G401 (cell line): ENCODE data around the gene CRYBA2. TPM values are rescaled to one million over a fixed set of nuclear protein-coding genes. Genes with fewer than 3 reads are reported as not detected.
A peak's percentile ranks its signal among the peaks of the same experiment; 100 is the strongest.

Experiments used
- DNase-seq: peaks from one replicate; pipeline ENCODE4 v3.0.0-alpha.2; 2015; ENCODE audit warnings: low spot score
- in situ Hi-C: cut with HindIII; loops from 2 replicates; pipeline ENCODE4 v1.10.0; 2016; ENCODE audit warnings: low sequenced_read_pairs, mixed read lengths
- total RNA-seq: library from RNA; depleted of rRNA; stranded (reverse); fragments of >200 nt; shearing (Covaris generic); gene quantifications from 2 replicates; pipeline ENCODE4 v1.2.3, GENCODE V29; 2014

CRYBA2 gene
- total RNA-seq, 1 experiment from 2014 or later = not detected

GRCh38 chr2:219001577-219002394, 8.6 kb upstream of the CRYBA2 start:
- in situ Hi-C loops = no loop called here
- no peak for DNase-seq

- no peak for DNase-seq
- in situ Hi-C loops = no loop called here
These were observed 7.9 kb upstream of the CRYBA2 start for GRCh38 chr2:219001100-219001576.

DNA sequence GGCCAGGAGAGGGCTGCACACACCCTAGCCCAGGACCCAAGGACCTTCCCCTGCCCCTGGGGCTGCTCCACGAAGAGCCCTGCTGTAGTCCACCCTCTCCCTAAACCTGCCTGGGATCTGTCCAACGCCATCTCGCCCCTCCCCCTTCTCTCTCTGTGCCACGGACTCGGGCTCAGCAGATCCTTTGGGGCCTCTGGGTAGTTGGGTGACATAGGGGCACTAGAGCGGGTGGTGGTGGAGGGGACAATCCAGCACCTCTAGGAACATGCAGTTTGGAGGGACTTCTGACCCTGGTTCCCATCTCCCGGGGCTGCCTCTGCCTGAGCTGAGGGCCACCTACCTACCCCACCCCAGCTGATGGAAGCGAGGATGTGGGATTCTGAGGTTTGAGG, 7.3 kb upstream of the CRYBA2 start:
- DNase-seq = no peak
- in situ Hi-C loops = no loop called here

DNA sequence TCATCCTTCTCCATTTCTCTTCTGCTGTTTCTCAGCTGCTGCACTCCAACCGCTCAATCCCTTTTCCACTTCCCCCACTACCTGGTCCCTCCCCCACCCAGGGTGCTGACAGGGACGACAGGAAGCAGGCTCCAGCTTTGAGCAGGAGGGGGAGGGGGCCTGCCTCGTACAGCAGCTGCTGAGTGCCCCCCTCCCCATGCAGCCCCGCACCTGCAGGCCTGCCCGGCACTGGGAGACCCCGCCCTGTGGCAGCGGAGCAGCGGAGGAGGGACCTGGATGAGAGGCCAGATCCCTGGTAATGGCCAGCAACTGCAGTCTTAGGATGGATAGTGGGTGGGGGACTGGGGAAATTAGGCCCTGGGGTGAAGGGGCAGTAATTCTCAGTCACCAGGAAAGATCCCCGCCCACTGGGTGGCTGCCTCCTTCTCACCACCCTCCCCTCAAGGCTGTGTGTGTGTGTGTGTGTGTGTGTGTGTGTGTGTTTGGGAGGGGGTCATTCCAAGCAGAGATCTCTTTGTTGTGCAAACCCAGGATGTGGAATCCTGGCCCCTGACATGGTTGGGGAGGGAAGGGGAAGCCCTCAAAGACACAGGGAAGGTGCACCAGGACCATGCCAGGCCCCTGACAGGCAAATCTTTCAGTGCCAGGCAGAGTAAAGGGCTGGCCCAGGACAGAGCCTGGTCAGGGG, 6.8 kb upstream of the CRYBA2 start:
- no peak for DNase-seq

GRCh38 chr2:218999021-218999880, 6.0 kb upstream of the CRYBA2 start:
- in situ Hi-C loops = no loop called here
- no peak for DNase-seq

More for the DNA sequence above, 6.8 kb upstream of the CRYBA2 start:
- in situ Hi-C loops = no loop called here

- DNase-seq = no peak
- in situ Hi-C loops = no loop called here
These were observed 5.3 kb upstream of the CRYBA2 start for GRCh38 chr2:218998414-218999002.

DNA sequence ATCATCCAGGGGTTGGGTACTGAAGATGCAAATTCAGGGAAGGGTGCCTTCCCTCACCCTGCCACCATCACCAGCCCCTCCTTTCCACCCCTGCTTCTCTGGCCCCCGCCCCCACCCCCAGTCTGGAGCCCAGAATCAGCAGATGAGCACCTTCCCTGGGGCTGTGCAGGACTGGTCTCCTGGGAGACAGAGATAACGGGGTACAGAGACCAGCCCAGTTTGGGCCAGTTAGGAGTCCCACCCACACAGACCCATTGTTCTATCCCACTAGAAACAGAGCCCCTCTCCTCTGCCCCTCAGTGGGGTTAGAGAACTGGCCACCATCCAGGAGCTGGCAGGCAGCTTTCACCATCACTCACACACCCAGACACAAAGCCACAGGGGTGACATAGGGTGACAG, 4.5 kb upstream of the CRYBA2 start:
- in situ Hi-C loops = no loop called here
- no peak for DNase-seq

- in situ Hi-C loops = no loop called here
- no peak for DNase-seq
These were observed 3.7 kb upstream of the CRYBA2 start for GRCh38 chr2:218996937-218997336.

GRCh38 chr2:218995972-218996711, 2.9 kb upstream of the CRYBA2 start:
- in situ Hi-C loops = no loop called here
- peak; percentile 76 for DNase-seq

- in situ Hi-C loops = no loop called here
These were observed 2.3 kb upstream of the CRYBA2 start for GRCh38 chr2:218995561-218995960.

DNA sequence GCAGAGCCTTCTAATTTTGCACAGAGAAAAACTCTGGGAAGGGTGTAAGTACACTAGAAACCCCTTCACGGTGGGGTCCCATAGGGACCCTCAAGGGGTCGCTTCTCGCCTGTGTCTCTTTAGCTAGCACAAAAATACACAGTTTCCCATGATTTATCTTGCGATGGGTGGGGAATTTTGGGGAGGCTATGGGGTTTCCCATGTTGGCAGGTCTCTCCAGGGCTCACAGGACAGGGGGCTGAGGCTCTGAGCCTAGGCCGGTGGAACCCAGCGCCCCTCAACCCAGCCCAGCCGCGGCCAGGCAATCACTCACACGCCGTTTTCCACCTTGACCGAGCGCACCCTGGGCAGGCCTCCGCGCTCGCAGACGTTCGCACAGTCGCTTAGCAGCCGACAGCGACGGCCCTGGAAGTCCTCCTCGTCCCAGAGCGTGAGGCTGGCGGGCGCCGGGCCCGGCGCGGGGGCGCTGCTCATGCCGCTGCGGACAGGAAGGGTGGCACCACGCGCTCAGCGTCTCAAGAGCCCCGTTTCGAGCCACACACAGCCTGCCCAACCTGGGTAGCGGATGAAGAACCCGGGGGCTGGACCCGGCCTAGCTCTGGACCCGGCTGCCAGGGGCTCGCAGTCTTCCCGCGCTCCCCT, 398 bp downstream of the CRYBA2 start:
- no peak for DNase-seq
- in situ Hi-C loops = no loop called here

More at GRCh38 chr2:218995561-218995960, 2.3 kb upstream of the CRYBA2 start:
- no peak for DNase-seq

GRCh38 chr2:218992196-218992595, 1.0 kb downstream of the CRYBA2 start:
- in situ Hi-C loops = no loop called here
- DNase-seq = no peak

DNA sequence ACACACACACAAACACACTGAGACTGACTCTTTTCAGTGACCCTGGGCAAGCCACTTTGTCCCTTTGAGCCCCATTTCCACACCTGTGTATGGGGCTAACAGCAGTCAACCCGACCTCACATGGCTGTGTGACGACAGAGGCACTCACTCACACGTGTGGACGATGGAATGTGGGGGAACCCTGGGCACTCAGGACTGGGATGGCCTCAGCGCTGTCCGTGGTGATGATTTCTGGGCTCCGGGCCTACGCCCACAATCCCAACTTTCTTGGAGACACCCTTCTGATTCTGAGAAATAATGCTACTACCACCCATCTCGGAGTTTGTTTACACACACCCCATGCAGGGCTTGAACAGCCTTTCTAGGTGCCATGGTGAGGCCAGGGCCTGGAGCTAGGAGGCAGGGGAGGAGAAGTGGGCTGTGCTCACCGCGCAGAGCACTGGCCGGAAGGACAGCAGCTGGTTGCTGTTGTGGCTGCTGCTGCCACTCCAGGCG, 1.5 kb downstream of the CRYBA2 start:
- DNase-seq = no peak
- in situ Hi-C loops = no loop called here

- in situ Hi-C loops = no loop called here
- DNase-seq = no peak
These were observed 2.6 kb downstream of the CRYBA2 start for GRCh38 chr2:218990612-218991011.

- in situ Hi-C loops = no loop called here
- DNase-seq = no peak
These were observed 3.2 kb downstream of the CRYBA2 start for GRCh38 chr2:218990052-218990451.

- DNase-seq = no peak
- in situ Hi-C loops = no loop called here
These were observed 4.6 kb downstream of the CRYBA2 start for GRCh38 chr2:218988650-218989049.

DNA sequence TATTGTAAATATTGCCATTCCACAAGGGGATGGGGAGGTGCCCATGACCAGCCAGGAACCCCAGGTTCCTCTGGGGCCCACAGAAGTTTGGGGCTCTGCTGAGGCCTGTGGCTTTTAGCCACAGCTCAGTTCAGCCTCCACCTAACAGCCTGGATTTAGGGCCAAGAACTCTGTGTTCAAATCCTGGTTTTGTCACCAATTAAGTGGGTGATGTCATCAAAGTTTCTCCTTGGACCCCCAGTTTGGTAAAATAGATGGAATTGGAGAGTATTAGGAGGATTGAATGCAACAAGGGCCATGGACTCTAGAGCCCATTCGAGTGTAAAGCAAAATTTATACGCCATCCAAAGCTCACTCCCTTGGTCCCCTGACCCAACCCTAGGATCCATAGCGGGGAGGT, 5.1 kb downstream of the CRYBA2 start:
- no peak for DNase-seq
- in situ Hi-C loops = no loop called here

- in situ Hi-C loops = no loop called here
- DNase-seq = no peak
These were observed 7.0 kb downstream of the CRYBA2 start for GRCh38 chr2:218986148-218986761.
